ENCODE data around the gene SEPTIN2. TPM values are rescaled to one million over a fixed set of nuclear protein-coding genes. Genes with fewer than 3 reads are reported as not detected.
"Not testable (repeated sequence)": the region's sequence is repeated elsewhere in the genome, so short reads cannot be mapped to it uniquely, and the experiment has no call there.

The SEPTIN2 gene
- polyA plus RNA-seq, 1 donor (not counting 4 experiments of a cell fraction or from before 2014, with no cell fraction given), result 644 TPM

- Histone ChIP-seq H3K9ac (ENCODE audit: control insufficient read depth, extremely low read depth, insufficient read depth, low read length) (no peak overlapping the region), H3K27me3 (ENCODE audit: control insufficient read depth, extremely low read depth, insufficient read depth, low read length) (no peaks in the 10 kb centered on the region), H4K20me1 (ENCODE audit: control insufficient read depth, extremely low read depth, insufficient read depth, low read length) (peaks cover 17% of the 10 kb centered on the region), H3K4me3 (ENCODE audit: control insufficient read depth in 2 of 3, extremely low read depth in 1 of 3, insufficient read depth in 2 of 3, low read depth in 1 of 3, low read length in 3 of 3) (no peak overlapping the region), H3K27ac (ENCODE audit: control insufficient read depth, insufficient read depth, low read length) (no peak overlapping the region), H2AFZ (ENCODE audit: control insufficient read depth, low read length) (no peak overlapping the region), H3K36me3 (ENCODE audit: control insufficient read depth in 2 of 2, extremely low read depth in 1 of 2, insufficient read depth in 2 of 2, low read length in 2 of 2) (peaks cover 2 to 14% of the 10 kb centered on the region in 2 experiments), H3K4me2 (ENCODE audit: control insufficient read depth, extremely low read depth, insufficient read depth, low read depth, low read length) (no peak overlapping the region), H3K79me2 (ENCODE audit: control insufficient read depth, insufficient read depth, low read length) (peaks cover 93% of the 10 kb centered on the region), H3K4me1 (ENCODE audit: control insufficient read depth, extremely low read depth, insufficient read depth, low read length) (peaks cover 31% of the 10 kb centered on the region), H3K9me1 (ENCODE audit: control insufficient read depth, extremely low read depth, insufficient read depth, low read length) (peaks cover 4% of the 10 kb centered on the region), H3K9me3 (ENCODE audit: control insufficient read depth, low read depth, low read length) (no peaks in the 10 kb centered on the region)
- DNase-seq (ENCODE audit: low read depth, low spot score) (no peak), FAIRE-seq (no peak)
- no peak for TF ChIP-seq CTCF (optimal IDR thresholded peaks at IDR 0.05 in 1 of 3, IDR thresholded peaks at IDR 0.05 in 1 of 3, conservative IDR thresholded peaks at IDR 0.05 in 1 of 3; ENCODE audit: extremely low read depth in 1 of 3, insufficient read depth in 2 of 3, low read length in 3 of 3)
- dilution Hi-C loops (cut with MboI; ENCODE audit: extremely low pct_ligation_motif_present, low sequenced_read_pairs), result no loop called here
Measured at GRCh38 chr2:241291977-241292376, 23.7 kb upstream of the SEPTIN2 start.

- H3K9ac ChIP-seq (ENCODE audit: control insufficient read depth, extremely low read depth, insufficient read depth, low read length); H2AFZ ChIP-seq (ENCODE audit: control insufficient read depth, low read length); DNase-seq (ENCODE audit: low read depth, low spot score); H3K27me3 ChIP-seq (ENCODE audit: control insufficient read depth, extremely low read depth, insufficient read depth, low read length); H3K27ac ChIP-seq (ENCODE audit: control insufficient read depth, insufficient read depth, low read length); H3K9me1 ChIP-seq (ENCODE audit: control insufficient read depth, extremely low read depth, insufficient read depth, low read length); FAIRE-seq; H3K4me2 ChIP-seq (ENCODE audit: control insufficient read depth, extremely low read depth, insufficient read depth, low read depth, low read length); dilution Hi-C loops (cut with MboI; ENCODE audit: extremely low pct_ligation_motif_present, low sequenced_read_pairs); H3K4me3 ChIP-seq (ENCODE audit: control insufficient read depth in 2 of 3, extremely low read depth in 1 of 3, insufficient read depth in 2 of 3, low read depth in 1 of 3, low read length in 3 of 3); H3K9me3 ChIP-seq (ENCODE audit: control insufficient read depth, low read depth, low read length): not testable (repeated sequence)
- H3K36me3 ChIP-seq (ENCODE audit: control insufficient read depth in 2 of 2, extremely low read depth in 1 of 2, insufficient read depth in 2 of 2, low read length in 2 of 2), result peaks cover 3 to 21% of the 10 kb centered on the region in 2 experiments
- H4K20me1 ChIP-seq (ENCODE audit: control insufficient read depth, extremely low read depth, insufficient read depth, low read length), result peaks cover 17% of the 10 kb centered on the region
- H3K79me2 ChIP-seq (ENCODE audit: control insufficient read depth, insufficient read depth, low read length), result peaks cover 96% of the 10 kb centered on the region
- peaks cover 19% of the 10 kb centered on the region for H3K4me1 ChIP-seq (ENCODE audit: control insufficient read depth, extremely low read depth, insufficient read depth, low read length)
Measured at GRCh38 chr2:241293378-241293797, 22.3 kb upstream of the SEPTIN2 start.

GRCh38 chr2:241295326-241296095 is 20.2 kb upstream of the SEPTIN2 start:
- TF ChIP-seq CTCF (optimal IDR thresholded peaks at IDR 0.05 in 1 of 3, IDR thresholded peaks at IDR 0.05 in 1 of 3, conservative IDR thresholded peaks at IDR 0.05 in 1 of 3; ENCODE audit: extremely low read depth in 1 of 3, insufficient read depth in 2 of 3, low read length in 3 of 3) (no peak), EZH2 (IDR thresholded peaks at IDR 0.05; ENCODE audit: low read length) (no peak)
- Histone ChIP-seq H3K4me3 (ENCODE audit: control insufficient read depth in 2 of 3, extremely low read depth in 1 of 3, insufficient read depth in 2 of 3, low read depth in 1 of 3, low read length in 3 of 3) (no peak overlapping the region), H3K9ac (ENCODE audit: control insufficient read depth, extremely low read depth, insufficient read depth, low read length) (no peak overlapping the region), H3K4me1 (ENCODE audit: control insufficient read depth, extremely low read depth, insufficient read depth, low read length) (peaks cover 5% of the 10 kb centered on the region), H3K9me3 (ENCODE audit: control insufficient read depth, low read depth, low read length) (no peaks in the 10 kb centered on the region), H3K27ac (ENCODE audit: control insufficient read depth, insufficient read depth, low read length) (no peak overlapping the region), H3K27me3 (ENCODE audit: control insufficient read depth, extremely low read depth, insufficient read depth, low read length) (no peaks in the 10 kb centered on the region), H3K4me2 (ENCODE audit: control insufficient read depth, extremely low read depth, insufficient read depth, low read depth, low read length) (no peak overlapping the region), H2AFZ (ENCODE audit: control insufficient read depth, low read length) (no peak overlapping the region), H3K36me3 (ENCODE audit: control insufficient read depth in 2 of 2, extremely low read depth in 1 of 2, insufficient read depth in 2 of 2, low read length in 2 of 2) (peaks cover 3 to 18% of the 10 kb centered on the region in 2 experiments), H3K79me2 (ENCODE audit: control insufficient read depth, insufficient read depth, low read length) (peaks cover 97% of the 10 kb centered on the region), H4K20me1 (ENCODE audit: control insufficient read depth, extremely low read depth, insufficient read depth, low read length) (peaks cover 22% of the 10 kb centered on the region), H3K9me1 (ENCODE audit: control insufficient read depth, extremely low read depth, insufficient read depth, low read length) (peaks cover 4% of the 10 kb centered on the region)
- DNase-seq (ENCODE audit: low read depth, low spot score) (no peak), FAIRE-seq (no peak)
- dilution Hi-C loops (cut with MboI; ENCODE audit: extremely low pct_ligation_motif_present, low sequenced_read_pairs), result no loop called here
